ENCODE data around the gene WNT11.

- no peak for TF ChIP-seq POLR2AphosphoS5 (IDR thresholded peaks at IDR 0.05; ENCODE audit: insufficient read depth in 1 of 2, low read depth in 1 of 2)
- TF ChIP-seq POLR2A (IDR thresholded peaks at IDR 0.05): no peak
Observed at GRCh38 chr11:76214968-76215548, 8.8 kb upstream of the WNT11 start.
